ENCODE measurements around the gene ABCF1. TPM values are rescaled to one million over a fixed set of nuclear protein-coding genes. Genes with fewer than 3 reads are reported as not detected.

The ABCF1 gene
- total RNA-seq, 3 donors from 2014 or later (not counting 1 experiment from before 2014, with no cell fraction given): 91.4 to 138 (median 138) TPM

GRCh38 chr6:30572148-30572547 lies 906 bp downstream of the ABCF1 start:
- Mint-ChIP-seq H3K4me3 (peak overlapping the region; percentile 95), H3K4me1 (peaks cover 59 to 60% of the 10 kb centered on the region in 2 donors), H3K36me3 (peaks cover 5% of the 10 kb centered on the region), H3K27me3 (ENCODE audit: low read depth in 2 of 2) (no peaks in the 10 kb centered on the region), H3K9me3 (no peaks in the 10 kb centered on the region), H3K27ac (peak overlapping the region; percentile 98 to 99)
- Histone ChIP-seq H3K9me3 (ENCODE audit: control insufficient read depth, insufficient read depth, low read length) (no peaks in the 10 kb centered on the region), H3K4me1 (ENCODE audit: control insufficient read depth, insufficient read depth, low read length) (peaks cover 19% of the 10 kb centered on the region), H3K27ac (ENCODE audit: low read length) (peak overlapping the region; percentile 87), H3K27me3 (ENCODE audit: control insufficient read depth, insufficient read depth, low read length) (no peaks in the 10 kb centered on the region), H3K36me3 (ENCODE audit: control insufficient read depth, insufficient read depth, low read length) (peaks cover 9% of the 10 kb centered on the region), H3K4me3 (ENCODE audit: low read length) (peak overlapping the region; percentile 72)
- ATAC-seq (no peak), DNase-seq (no peak)
- TF ChIP-seq CTCF (IDR thresholded peaks at IDR 0.05): no peak
- intact Hi-C loops (cut with micrococcal nuclease): no loop called here

- DNase-seq: no peak
- peaks cover 64% of the 10 kb centered on the region in 2 donors for H3K4me1 Mint-ChIP-seq
- peak overlapping the region; percentile 45 for H3K4me3 Mint-ChIP-seq
- Histone ChIP-seq H3K9me3 (ENCODE audit: control insufficient read depth, insufficient read depth, low read length) (no peaks in the 10 kb centered on the region), H3K4me1 (ENCODE audit: control insufficient read depth, insufficient read depth, low read length) (peaks cover 19% of the 10 kb centered on the region), H3K4me3 (ENCODE audit: low read length) (no peak overlapping the region), H3K27me3 (ENCODE audit: control insufficient read depth, insufficient read depth, low read length) (no peaks in the 10 kb centered on the region), H3K36me3 (ENCODE audit: control insufficient read depth, insufficient read depth, low read length) (peaks cover 19% of the 10 kb centered on the region), H3K27ac (ENCODE audit: low read length) (no peak overlapping the region)
- H3K36me3 Mint-ChIP-seq: peaks cover 15% of the 10 kb centered on the region
- ATAC-seq: no peak
- H3K9me3 Mint-ChIP-seq: no peaks in the 10 kb centered on the region
- 60% methylated on average over 4 of the region's 4 CpGs for WGBS (ENCODE audit: insufficient coverage)
- peak overlapping the region; percentile 98 to 99 for H3K27ac Mint-ChIP-seq
- intact Hi-C loops (cut with micrococcal nuclease): no loop called here
- TF ChIP-seq CTCF (IDR thresholded peaks at IDR 0.05): no peak
- H3K27me3 Mint-ChIP-seq (ENCODE audit: low read depth in 2 of 2): no peaks in the 10 kb centered on the region
Observed at GRCh38 chr6:30573113-30573512, 1.9 kb downstream of the ABCF1 start.

GRCh38 chr6:30578051-30578450 lies 6.8 kb downstream of the ABCF1 start:
- Mint-ChIP-seq H3K9me3 (no peaks in the 10 kb centered on the region), H3K27ac (no peak overlapping the region), H3K4me1 (peaks cover 31 to 34% of the 10 kb centered on the region in 2 donors), H3K36me3 (peaks cover 17% of the 10 kb centered on the region), H3K27me3 (ENCODE audit: low read depth in 2 of 2) (no peaks in the 10 kb centered on the region), H3K4me3 (no peak overlapping the region)
- TF ChIP-seq CTCF (IDR thresholded peaks at IDR 0.05): no peak
- Histone ChIP-seq H3K4me3 (ENCODE audit: low read length) (no peak overlapping the region), H3K4me1 (ENCODE audit: control insufficient read depth, insufficient read depth, low read length) (no peaks in the 10 kb centered on the region), H3K27me3 (ENCODE audit: control insufficient read depth, insufficient read depth, low read length) (no peaks in the 10 kb centered on the region), H3K36me3 (ENCODE audit: control insufficient read depth, insufficient read depth, low read length) (peaks cover 60% of the 10 kb centered on the region), H3K9me3 (ENCODE audit: control insufficient read depth, insufficient read depth, low read length) (no peaks in the 10 kb centered on the region), H3K27ac (ENCODE audit: low read length) (no peak overlapping the region)
- ATAC-seq: no peak
- WGBS (ENCODE audit: insufficient coverage): 100% methylated on average over 8 of the region's 8 CpGs
- intact Hi-C loops (cut with micrococcal nuclease): no loop called here
- DNase-seq: no peak

GRCh38 chr6:30583921-30584320 lies 12.7 kb downstream of the ABCF1 start:
- H3K9me3 Mint-ChIP-seq: no peaks in the 10 kb centered on the region
- Histone ChIP-seq H3K27ac (ENCODE audit: low read length) (no peak overlapping the region), H3K4me3 (ENCODE audit: low read length) (no peak overlapping the region), H3K4me1 (ENCODE audit: control insufficient read depth, insufficient read depth, low read length) (no peaks in the 10 kb centered on the region), H3K27me3 (ENCODE audit: control insufficient read depth, insufficient read depth, low read length) (no peaks in the 10 kb centered on the region), H3K9me3 (ENCODE audit: control insufficient read depth, insufficient read depth, low read length) (no peaks in the 10 kb centered on the region), H3K36me3 (ENCODE audit: control insufficient read depth, insufficient read depth, low read length) (peaks cover 83% of the 10 kb centered on the region)
- ATAC-seq: no peak
- intact Hi-C loops (cut with micrococcal nuclease): no loop called here
- WGBS (ENCODE audit: insufficient coverage): over 99% methylated on average over 5 of the region's 5 CpGs
- H3K36me3 Mint-ChIP-seq: peaks cover 8% of the 10 kb centered on the region
- DNase-seq: no peak
- H3K4me1 Mint-ChIP-seq: peaks cover 5% of the 10 kb centered on the region in 2 donors
- H3K27me3 Mint-ChIP-seq (ENCODE audit: low read depth in 2 of 2): no peaks in the 10 kb centered on the region
- TF ChIP-seq CTCF (IDR thresholded peaks at IDR 0.05): no peak
- no peak overlapping the region for H3K4me3 Mint-ChIP-seq
- peak overlapping the region in 1 of 2 donors; percentile 29 for H3K27ac Mint-ChIP-seq
